ENCODE data around the gene PRKG1.

PRKG1 gene

DNA sequence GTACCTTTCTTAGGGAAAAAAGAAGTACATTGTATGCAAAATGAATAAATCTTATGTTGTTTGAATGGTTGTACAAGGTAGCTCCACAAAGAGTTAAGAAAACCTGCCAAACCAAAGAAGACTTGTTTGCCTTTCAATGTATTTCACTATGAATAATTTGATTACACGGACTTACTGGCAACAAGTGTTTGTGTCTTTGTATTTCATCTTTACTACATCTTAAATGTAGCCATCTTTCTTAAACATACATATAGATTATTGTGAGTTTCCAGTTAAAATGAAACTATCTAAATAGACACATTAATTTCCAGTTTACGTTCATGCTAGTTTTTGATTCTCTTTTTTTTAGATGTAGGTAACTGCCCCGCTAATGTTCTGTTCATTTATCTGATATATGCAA, 2.8 kb downstream of the PRKG1 start:
- DNase-seq, result no peak

DNA sequence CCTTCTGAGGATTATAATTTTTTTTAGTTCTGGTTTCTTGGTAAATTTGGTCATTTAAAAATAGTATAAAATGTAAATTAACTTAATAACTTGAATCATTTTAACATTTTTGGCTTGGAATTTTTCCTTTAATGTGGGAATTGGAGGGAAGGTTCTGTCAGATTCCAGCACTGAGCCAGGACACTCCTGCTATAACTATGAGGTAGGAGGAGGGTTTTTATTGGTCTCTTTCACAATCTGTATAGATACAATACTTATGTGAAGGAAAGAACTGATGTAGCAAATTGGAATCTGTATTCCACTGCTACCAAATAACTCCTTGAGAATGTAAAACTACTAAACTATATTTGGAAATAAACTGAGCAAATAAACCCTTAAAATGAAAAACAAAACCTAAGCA, 3.2 kb downstream of the PRKG1 start:
- DNase-seq, result no peak

- no peak for DNase-seq
Observed at GRCh38 chr10:51079331-51079730, 5.0 kb downstream of the PRKG1 start.

- no peak for DNase-seq
Observed at GRCh38 chr10:51079766-51080165, 5.5 kb downstream of the PRKG1 start.

GRCh38 chr10:51080311-51081006, 6.2 kb downstream of the PRKG1 start:
- DNase-seq, result no peak

- no peak for DNase-seq
Observed at GRCh38 chr10:51082857-51083256, 8.6 kb downstream of the PRKG1 start.

- DNase-seq, result no peak
Observed at GRCh38 chr10:51083356-51083853, 9.1 kb downstream of the PRKG1 start.

GRCh38 chr10:51085204-51085603, 10.9 kb downstream of the PRKG1 start:
- no peak for DNase-seq

- no peak for DNase-seq
Observed at GRCh38 chr10:51086710-51087109, 12.4 kb downstream of the PRKG1 start.

DNA sequence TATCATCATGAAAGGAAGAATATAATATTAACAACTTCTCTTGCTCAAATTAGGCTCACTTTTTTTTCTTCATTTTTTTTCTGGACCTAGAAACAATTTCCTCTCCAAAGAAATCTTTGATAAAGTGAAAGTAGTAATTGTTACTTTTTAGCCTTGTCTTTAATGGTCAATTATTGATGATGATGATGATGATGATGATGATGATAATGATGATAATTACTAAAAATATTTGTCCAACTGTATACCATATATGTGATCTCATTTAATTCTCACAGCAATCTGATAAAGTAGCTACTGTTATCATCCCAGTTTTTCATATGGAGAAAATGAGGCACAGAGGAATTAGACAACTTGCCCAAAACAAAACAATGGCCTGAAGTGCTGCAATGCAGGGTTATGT, 12.8 kb downstream of the PRKG1 start:
- DNase-seq, result no peak

DNA sequence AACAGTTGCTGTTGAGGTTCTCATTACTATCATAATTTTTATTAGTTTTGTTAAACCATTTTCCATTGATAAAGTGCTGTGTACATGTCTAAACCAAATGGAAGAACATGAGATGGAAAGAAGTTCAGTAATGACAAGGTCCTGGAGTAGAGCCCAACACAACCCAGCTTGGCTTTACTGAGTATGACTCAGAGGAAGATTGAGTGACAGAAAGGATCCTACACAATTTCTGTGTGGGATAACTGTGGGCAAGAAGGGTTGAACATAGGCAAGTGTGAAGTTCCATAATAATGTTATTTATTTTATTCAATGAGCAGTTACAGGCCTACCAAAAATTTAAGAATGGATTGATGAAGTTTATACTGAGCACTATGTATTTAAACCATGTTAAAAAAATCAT, 15.9 kb downstream of the PRKG1 start:
- no peak for DNase-seq

DNA sequence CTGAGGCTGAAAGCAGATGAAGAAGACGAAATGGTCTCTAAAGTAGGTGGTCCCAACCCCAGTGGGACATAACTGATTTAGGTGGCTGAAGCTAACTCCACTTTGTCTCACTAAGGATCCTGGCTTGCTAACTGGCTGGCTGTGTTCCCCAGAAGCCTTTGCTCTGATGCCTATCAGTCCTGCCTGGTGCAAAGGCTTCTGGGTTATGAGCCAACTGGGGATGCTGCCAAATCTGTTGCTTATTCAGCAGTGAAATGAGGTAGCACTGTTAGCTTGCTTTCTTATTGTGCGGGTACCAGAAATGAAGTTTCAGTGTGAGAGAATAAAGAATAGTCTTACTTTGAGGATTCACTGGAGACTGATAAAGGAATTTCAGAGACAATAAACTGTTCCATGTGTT, 18.1 kb downstream of the PRKG1 start:
- no peak for DNase-seq

DNA sequence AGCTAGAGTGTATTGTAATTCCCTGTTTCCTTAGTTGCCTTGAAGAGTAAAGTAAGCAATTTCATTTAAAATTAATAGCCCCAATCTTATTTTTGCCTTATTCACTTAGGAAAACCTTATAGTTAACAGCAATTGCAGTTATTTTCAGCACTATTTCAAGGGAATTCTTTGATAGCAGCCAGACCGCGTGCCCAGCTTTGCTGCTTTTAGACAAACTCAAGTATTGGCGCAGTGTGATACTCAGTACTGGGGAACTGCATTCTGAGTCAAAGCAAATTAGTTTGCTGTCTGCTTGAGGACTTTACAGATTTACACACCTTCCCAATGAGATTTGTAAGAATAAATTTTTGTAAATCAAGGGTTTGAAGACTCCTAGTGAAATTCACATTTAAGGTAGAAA, 21.2 kb downstream of the PRKG1 start:
- no peak for DNase-seq

DNA sequence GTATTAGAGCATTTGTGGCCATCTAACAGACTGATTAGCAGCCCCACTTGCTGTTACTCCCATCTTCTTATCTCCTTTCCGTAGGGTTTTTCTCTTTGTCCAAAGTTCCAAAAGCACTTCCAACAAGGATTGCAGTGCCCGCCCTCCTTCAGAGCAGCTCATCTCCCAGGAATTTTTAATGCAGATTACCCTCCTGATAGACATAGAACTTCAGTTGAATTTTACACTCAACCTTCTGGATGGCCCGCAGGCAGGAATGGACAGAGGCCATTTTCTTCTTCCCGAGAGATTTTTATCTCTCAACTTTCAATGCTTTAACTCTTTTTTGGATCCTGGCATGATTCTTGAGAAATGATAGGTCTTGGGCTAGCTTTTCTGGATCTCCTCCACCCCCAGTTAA, 23.3 kb downstream of the PRKG1 start:
- DNase-seq, result no peak

DNA sequence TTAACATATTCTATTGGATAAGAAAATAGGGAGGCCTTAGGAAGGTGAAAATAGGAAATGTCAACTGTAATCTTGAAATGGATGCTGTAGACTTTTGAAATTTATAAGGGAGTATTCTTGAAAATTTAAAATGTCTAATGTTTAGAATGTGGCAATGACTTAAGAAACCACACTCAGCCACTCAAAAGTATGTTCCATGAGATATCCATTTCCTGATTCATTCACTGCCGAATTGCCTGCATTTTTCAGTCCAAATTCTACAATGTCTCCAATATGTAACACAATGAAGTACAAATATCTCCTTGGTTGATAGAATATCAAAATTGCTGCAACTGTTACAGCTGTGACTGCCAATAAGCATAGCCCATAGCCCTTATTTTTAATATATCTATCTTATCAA, 25.9 kb downstream of the PRKG1 start:
- DNase-seq, result no peak

DNA sequence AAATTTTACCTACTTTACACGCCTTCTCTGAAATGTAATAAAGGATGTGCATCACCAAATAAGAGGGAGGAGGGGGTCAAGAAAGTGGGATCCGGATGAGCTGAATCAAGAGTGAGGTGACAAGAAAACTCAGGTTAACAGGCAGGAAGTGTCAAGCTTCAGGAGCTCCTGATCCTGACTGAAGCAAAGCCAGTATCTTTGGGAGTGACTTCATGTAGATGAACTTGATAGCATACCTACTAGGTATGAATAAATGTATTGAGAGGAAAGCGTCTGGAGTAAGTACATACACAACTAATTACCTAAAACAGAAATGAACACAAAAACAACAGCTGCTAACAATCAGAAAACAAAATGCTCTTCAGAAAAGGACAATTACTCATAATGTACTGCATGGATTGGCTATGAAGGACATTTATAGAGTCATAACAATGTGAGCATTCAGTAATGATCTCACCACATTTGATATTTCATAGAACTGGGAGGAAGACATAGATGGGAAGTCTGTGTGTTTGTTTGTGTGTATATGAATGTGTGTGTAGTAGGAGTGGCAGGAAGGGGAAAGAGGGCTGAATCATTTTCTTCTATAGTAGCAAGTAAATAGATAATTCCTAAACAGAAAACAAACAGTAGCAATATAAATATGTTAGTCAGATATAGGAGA, 29.4 kb downstream of the PRKG1 start:
- no peak for DNase-seq

GRCh38 chr10:51106311-51106945, 32.1 kb downstream of the PRKG1 start:
- DNase-seq, result no peak

- DNase-seq, result no peak
Observed at GRCh38 chr10:51108406-51108805, 34.1 kb downstream of the PRKG1 start.

DNA sequence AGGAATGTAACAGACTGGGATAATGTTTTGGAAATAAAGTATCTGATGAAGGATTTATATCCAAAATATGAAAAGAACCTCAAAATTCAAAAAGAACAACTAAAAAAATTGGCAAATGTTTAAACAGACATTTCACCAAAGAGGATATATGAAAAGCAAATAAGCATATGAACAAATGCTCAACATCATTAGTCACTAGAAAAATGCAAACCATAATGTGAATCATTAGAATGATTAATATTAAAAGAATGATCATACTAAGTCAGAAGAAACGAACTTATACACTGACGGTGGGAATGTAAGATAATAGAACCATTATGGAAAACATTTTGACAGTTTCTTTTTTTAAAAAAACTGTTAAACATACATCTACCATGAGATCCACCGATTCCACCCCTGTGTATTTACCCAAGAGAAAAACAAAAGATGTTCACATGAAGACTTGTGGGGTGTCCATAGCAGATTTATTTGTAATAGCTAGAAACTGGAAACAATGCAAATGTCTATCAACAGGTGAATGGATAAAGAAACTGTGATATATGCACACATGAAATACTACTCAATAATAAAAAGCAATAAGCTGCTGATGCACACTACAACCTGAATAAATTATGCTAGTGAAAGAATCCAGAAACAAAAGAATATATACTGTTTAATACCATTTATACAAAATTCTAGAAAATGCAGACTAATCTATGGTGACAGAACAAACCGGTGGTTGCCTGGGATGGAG, 35.7 kb downstream of the PRKG1 start:
- DNase-seq, result no peak

- DNase-seq, result no peak
Observed at GRCh38 chr10:51112013-51112412, 37.7 kb downstream of the PRKG1 start.

- DNase-seq, result no peak
Observed at GRCh38 chr10:51113007-51113406, 38.7 kb downstream of the PRKG1 start.

- DNase-seq, result no peak
Observed at GRCh38 chr10:51117053-51117660, 42.9 kb downstream of the PRKG1 start.

DNA sequence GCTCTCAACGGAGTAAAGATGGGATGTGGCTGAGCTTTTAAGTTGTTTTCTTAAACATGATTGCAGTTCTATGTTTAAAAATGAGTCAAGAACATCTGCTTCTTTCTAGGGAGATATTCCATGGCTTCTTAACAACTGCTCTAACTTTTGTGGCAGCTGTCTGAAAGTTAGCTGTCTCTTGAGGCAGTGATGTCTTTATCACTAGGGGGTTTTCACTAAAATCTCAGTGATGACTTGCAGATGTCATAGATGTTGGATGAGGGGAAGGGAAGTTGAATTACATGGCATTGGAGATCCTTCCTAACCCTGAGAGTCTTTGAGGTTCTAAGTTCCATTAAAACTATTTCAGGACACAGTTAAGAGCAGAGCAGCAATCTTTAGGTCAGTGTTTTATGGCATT, 43.5 kb downstream of the PRKG1 start:
- DNase-seq, result no peak
